Renal cortex interstitium (tissue), 15 donors: Measurements from ENCODE around the gene AZI2. TPM values are rescaled to one million over a fixed set of nuclear protein-coding genes. Genes with fewer than 3 reads are reported as not detected.
A peak's percentile ranks its signal among the peaks of the same experiment; 100 is the strongest.

Source experiments
- DNase-seq, 11 donors: peaks; one replicate each; pipeline ENCODE4 v3.0.0-alpha.2; 2013; ENCODE audit warnings: low read depth in 9 of 11, low spot score in 4 of 11; ENCODE audit errors: extremely low read depth in 1 of 11
- long read RNA-seq, 16 experiments: transcript quantifications; one replicate each; lab custom pipeline, GENCODE V29; 2026
- polyA plus RNA-seq, 3 donors: library from polyadenylated mRNA; unstranded; fragments of 120-200 nt; gene quantifications; one replicate each; pipeline ENCODE4 v1.2.1, GENCODE V29; 2013; ENCODE audit not compliant: insufficient read length in 3 of 3

Gene AZI2
- 100 to 1,000 TPM in 1 of 3 donors, 10 to 100 TPM in 2; 89.0 to 118 (median 99.5) TPM for polyA plus RNA-seq
- long read RNA-seq, donor 1, full-length matches to known transcripts: 16 of 16 reads
- long read RNA-seq, donor 1, partial matches to known transcripts: 0 of 16 reads
- long read RNA-seq, donor 1, other reads (novel, unspliced or antisense): 0 of 16 reads
- long read RNA-seq, donor 2, full-length matches to known transcripts: 10 of 10 reads
- long read RNA-seq, donor 2, partial matches to known transcripts: 0 of 10 reads
- long read RNA-seq, donor 2, other reads (novel, unspliced or antisense): 0 of 10 reads
- long read RNA-seq, donor 3, full-length matches to known transcripts: 49 of 49 reads
- long read RNA-seq, donor 3, partial matches to known transcripts: 0 of 49 reads
- long read RNA-seq, donor 3, other reads (novel, unspliced or antisense): 0 of 49 reads
- long read RNA-seq, donor 4, full-length matches to known transcripts: 16 of 16 reads
- long read RNA-seq, donor 4, partial matches to known transcripts: 0 of 16 reads
- long read RNA-seq, donor 4, other reads (novel, unspliced or antisense): 0 of 16 reads
- long read RNA-seq, donor 5: 0 reads
- long read RNA-seq, donor 6, full-length matches to known transcripts: 16 of 16 reads
- long read RNA-seq, donor 6, partial matches to known transcripts: 0 of 16 reads
- long read RNA-seq, donor 6, other reads (novel, unspliced or antisense): 0 of 16 reads
- long read RNA-seq, donor 7, full-length matches to known transcripts: 22 of 22 reads
- long read RNA-seq, donor 7, partial matches to known transcripts: 0 of 22 reads
- long read RNA-seq, donor 7, other reads (novel, unspliced or antisense): 0 of 22 reads
- long read RNA-seq, donor 8, full-length matches to known transcripts: 39 of 39 reads
- long read RNA-seq, donor 8, partial matches to known transcripts: 0 of 39 reads
- long read RNA-seq, donor 8, other reads (novel, unspliced or antisense): 0 of 39 reads
- long read RNA-seq, donor 9, full-length matches to known transcripts: 26 of 26 reads
- long read RNA-seq, donor 9, partial matches to known transcripts: 0 of 26 reads
- long read RNA-seq, donor 9, other reads (novel, unspliced or antisense): 0 of 26 reads
- long read RNA-seq, donor 10, full-length matches to known transcripts: 31 of 31 reads
- long read RNA-seq, donor 10, partial matches to known transcripts: 0 of 31 reads
- long read RNA-seq, donor 10, other reads (novel, unspliced or antisense): 0 of 31 reads
- long read RNA-seq, donor 11, full-length matches to known transcripts: 21 of 21 reads
- long read RNA-seq, donor 11, partial matches to known transcripts: 0 of 21 reads
- long read RNA-seq, donor 11, other reads (novel, unspliced or antisense): 0 of 21 reads
- long read RNA-seq, donor 12, full-length matches to known transcripts: 8 of 8 reads
- long read RNA-seq, donor 12, partial matches to known transcripts: 0 of 8 reads
- long read RNA-seq, donor 12, other reads (novel, unspliced or antisense): 0 of 8 reads
- long read RNA-seq, donor 13, full-length matches to known transcripts: 31 of 173 reads
- long read RNA-seq, donor 13, partial matches to known transcripts: 107 of 173 reads
- long read RNA-seq, donor 13, other reads (novel, unspliced or antisense): 35 of 173 reads
- long read RNA-seq, donor 14, full-length matches to known transcripts: 24 of 136 reads
- long read RNA-seq, donor 14, partial matches to known transcripts: 89 of 136 reads
- long read RNA-seq, donor 14, other reads (novel, unspliced or antisense): 23 of 136 reads
- long read RNA-seq, donor 15, full-length matches to known transcripts: 10 of 10 reads
- long read RNA-seq, donor 15, partial matches to known transcripts: 0 of 10 reads
- long read RNA-seq, donor 15, other reads (novel, unspliced or antisense): 0 of 10 reads
- long read RNA-seq, donor 16, full-length matches to known transcripts: 69 of 273 reads
- long read RNA-seq, donor 16, partial matches to known transcripts: 28 of 273 reads
- long read RNA-seq, donor 16, other reads (novel, unspliced or antisense): 176 of 273 reads

DNA sequence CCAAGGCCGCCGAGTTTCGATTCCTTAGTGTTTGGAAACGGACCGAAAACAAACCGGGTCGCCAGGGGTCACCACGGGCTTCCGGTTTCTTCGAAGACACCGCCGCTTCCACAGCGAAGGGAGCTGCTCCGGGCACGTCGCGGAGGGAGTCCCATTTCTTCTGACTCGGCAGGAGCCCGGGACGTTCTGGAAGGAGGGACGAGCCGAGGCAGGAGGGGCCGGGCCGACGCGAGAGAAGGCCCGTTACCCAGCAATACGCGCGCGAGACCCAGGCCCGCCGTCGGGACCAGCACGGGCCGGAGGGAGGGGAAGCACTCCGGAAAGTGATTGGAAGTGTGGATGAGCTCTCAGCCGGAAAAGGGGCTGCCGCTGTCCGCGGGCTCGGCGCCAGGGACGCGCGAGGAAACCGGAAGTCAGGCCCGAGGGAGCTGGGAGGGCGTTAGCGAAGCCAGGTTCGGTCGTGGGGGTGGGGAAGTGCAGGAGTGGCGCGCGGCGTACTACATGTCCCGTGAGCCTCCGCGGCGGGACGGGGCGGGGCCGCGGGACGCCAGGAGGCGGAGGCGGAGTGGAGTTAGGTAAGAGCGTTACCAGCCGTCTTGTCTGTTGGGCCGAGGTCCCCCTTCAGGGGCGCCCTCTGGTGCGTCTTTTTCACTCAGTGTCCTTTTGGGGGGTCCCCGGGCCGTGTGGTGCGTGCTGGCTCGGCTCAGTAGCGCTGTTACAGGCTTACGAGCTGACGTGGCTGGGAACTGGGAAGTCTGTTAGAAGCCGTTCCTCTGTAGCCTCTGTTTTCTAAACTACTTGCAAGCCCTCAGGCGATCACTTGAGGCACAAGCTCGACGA, at the start of gene AZI2, which contains the start of gene ZCWPW2:
Gene AZI2, minus strand, starts transcription at position 196 of the 840 bp plus-strand sequence. CDS start 8,207 bp downstream, outside the sequence.
Gene ZCWPW2, plus strand, starts transcription at position 93 of the 840 bp plus-strand sequence. CDS start 64,348 bp downstream, outside the sequence.
- peak; percentile 85 to 96 (median 94) for DNase-seq

DNA sequence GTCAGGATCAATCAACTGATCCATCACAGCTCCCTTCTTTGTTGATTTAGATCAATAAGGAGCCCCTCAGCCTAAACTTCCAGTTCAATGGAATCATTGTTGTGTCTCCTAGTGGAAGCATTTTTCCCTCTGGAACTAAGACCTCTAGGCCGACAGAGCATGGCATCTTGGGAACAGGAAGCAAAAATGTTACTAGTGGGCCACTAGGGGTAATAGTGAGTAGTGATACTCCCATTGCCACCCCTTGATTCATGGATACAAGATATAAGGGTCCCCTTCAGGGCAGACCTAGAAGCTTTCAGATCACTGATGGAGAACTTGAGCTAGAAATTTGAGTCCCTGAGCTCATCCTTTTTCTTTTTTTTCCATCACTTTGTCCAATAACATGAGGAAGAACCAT, 40.4 kb upstream of the AZI2 start:
- no peak for DNase-seq

GRCh38 chr3:28386049-28386448, 37.4 kb upstream of the AZI2 start:
- no peak for DNase-seq

DNA sequence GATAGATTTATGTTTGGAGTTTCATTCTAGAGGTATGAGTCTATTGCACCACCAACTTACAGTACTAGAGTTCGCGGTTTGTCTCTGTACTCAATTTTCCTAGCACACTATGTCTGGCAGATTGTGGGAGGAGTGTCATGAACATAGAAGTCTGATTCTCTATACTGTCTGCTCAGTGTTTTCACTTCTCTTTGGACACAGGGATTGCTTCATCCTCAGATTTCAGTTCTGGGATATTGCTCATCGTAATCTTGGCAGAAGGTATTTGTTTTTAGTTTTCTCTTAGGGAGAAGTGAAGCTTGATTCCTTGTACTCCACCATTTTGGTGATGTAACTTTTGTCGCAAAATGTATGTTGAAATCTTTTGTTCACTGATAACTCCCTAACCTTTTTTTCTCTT, 27.8 kb upstream of the AZI2 start:
- no peak for DNase-seq

- DNase-seq: no peak
Observed at GRCh38 chr3:28349469-28350000, 911 bp upstream of the AZI2 start.

GRCh38 chr3:28348265-28348628, 377 bp downstream of the AZI2 start:
- DNase-seq: peak in 1 of 11 donors; percentile 25

- DNase-seq: peak in 2 of 11 donors; percentile 17
Observed at GRCh38 chr3:28347374-28348264, 1.0 kb downstream of the AZI2 start.

- DNase-seq: no peak
Observed at GRCh38 chr3:28345690-28346089, 2.9 kb downstream of the AZI2 start.

GRCh38 chr3:28343144-28343543, 5.5 kb downstream of the AZI2 start:
- DNase-seq: no peak

GRCh38 chr3:28337230-28337629, 11.4 kb downstream of the AZI2 start:
- no peak for DNase-seq

DNA sequence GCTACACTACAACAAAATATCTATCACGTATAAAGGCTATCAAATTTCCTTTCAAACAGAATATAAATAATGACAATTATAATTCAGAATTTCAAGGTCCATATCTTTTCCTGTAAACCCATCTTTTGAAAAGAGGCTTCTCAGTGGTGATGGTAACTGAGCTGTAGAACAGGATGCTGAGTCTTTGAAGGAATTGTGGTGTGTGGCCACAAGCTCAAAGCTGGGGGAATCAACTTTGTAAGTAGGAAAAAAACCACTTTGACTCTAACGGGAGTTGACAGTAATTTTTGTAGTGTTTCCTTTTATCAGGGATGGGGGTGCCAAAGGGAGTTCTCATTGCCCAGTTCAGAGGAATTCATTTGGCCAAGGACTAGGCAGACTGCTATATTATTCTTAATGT, 13.4 kb downstream of the AZI2 start:
- no peak for DNase-seq

GRCh38 chr3:28334552-28334951, 14.1 kb downstream of the AZI2 start:
- no peak for DNase-seq

DNA sequence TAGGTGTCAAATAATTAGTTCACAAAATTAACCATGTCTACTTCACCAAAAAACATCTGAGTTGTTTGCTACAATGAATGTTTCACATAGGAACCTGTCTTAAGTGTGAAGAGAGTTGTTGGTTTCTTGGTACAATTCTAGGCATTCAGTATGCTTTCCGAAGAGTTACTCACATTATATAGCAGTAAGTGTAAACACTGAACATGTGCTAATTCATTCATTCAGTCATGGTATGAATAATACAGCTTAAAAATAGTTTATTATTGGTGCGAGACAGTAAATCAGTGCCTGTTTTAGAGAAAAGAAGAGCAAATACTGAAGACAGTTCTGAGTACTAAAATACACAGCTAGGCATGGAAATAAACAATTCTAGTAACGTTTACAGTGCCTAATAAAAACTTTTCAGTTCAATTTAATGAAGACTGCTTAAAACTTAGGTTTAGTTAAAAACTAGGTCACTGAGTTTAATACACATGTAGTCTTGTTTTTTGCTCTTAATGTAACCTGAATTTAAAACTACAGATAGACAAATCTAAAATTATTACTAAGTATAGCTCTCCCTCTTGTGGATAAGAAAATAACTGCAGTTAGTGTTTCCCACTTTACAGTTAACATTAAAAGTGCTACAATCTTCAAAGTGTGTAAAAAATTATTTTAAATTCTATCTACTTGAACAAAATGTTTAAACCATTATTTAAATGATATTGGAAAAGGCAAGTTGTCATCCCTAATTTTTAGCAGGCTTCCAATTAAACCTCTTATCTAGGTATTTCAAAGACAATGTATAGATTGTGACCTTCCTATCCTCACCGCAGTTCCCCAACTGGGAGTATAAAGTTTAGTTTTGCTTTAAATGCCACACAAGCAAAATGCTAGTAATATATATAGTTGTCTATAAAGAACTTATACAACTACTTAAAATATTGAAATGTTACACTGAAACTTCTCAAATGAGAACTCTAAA, 20.2 kb downstream of the AZI2 start:
- DNase-seq: peak in 1 of 11 donors; percentile 22

- no peak for DNase-seq
Observed at GRCh38 chr3:28326458-28326926, 22.1 kb downstream of the AZI2 start.
